Skeletal muscle cell (primary cell): ENCODE measurements around the gene GPR63.
"Not testable (repeated sequence)": the region's sequence is repeated elsewhere in the genome, so short reads cannot be mapped to it uniquely, and the experiment has no call there.

Experiments
- DNase-seq: peaks from one replicate; pipeline ENCODE4 v3.0.0-alpha.2; 2010; ENCODE audit warnings: low read depth
- H3K4me3 ChIP-seq: 2 replicates; pipeline ENCODE4 v1.5.1; 2011; ENCODE audit warnings: low read depth, mild to moderate bottlenecking, control low read depth, low read length, moderate library complexity

Gene GPR63

GRCh38 chr6:96837081-96837971, at the start of gene GPR63:
TSS of gene GPR63 (minus strand) at chr6:96837477. CDS start at chr6:96799731, 37,746 bp downstream.
- DNase-seq = peak; percentile 27
- peak within 1 kb of the TSS; percentile 85 for H3K4me3 ChIP-seq

- no peak for DNase-seq
- H3K4me3 ChIP-seq = no peak overlapping the region
Observed at GRCh38 chr6:96886519-96886918, 49.2 kb upstream of the GPR63 start.

DNA sequence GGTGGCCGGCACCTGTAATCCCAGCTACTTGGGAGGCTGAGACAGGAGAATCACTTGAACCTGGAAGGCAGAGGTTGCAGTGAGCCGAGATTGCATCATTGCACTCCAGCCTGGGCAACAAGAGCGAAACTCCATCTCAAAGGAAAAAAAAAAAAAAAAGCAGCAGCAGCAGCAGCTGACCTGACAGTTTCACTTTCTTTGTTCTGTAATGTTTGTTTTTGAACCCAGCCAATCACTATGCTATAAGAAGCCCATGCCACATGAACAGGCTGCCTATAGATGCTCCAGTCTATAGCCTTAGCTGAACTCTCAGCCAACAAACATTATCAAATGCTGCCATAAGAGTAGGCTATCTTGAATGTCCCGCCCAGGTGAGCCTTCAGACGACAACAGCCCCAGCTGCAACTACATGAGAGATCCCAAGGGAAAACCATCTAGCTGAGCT, 47.9 kb upstream of the GPR63 start:
- not testable (repeated sequence) for H3K4me3 ChIP-seq

GRCh38 chr6:96878143-96878542, 40.9 kb upstream of the GPR63 start:
- no peak overlapping the region for H3K4me3 ChIP-seq
- peak; percentile 10 for DNase-seq

More for the DNA sequence above, 47.9 kb upstream of the GPR63 start:
- not testable (repeated sequence) for DNase-seq

DNA sequence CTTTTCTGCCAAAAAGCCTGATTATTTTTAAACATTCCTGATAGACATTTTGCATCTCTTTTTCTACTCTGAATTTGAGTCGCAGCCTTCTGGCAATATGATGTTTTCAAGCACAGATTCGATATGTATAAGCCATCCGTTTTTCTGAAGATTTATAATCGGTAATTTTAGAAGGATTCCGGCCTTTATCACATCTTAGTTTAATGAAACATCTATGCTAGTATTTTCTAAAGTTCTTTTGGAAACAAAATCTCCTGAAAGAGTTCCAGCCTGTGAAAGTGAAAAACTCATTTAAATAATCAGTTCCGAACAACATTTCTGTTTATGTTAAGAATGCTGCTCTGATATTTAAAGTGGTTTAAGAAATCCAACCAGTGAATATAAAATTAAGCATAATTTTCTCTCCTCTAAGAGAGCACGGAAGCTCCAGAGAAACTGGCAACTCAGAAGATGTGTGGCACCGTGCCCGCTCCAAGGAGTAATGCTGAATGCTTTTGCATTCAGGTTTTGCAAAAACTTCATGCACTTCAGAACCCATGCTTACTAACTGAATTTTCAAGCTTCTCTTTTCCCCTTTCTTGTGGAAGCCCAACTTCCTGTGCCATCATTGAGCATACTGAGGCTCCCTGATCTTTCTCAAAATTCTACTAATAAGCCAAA, 39.7 kb upstream of the GPR63 start:
- no peak for DNase-seq
- H3K4me3 ChIP-seq = no peak overlapping the region

- H3K4me3 ChIP-seq = no peak overlapping the region
- DNase-seq = no peak
Observed at GRCh38 chr6:96872976-96873375, 35.7 kb upstream of the GPR63 start.

DNA sequence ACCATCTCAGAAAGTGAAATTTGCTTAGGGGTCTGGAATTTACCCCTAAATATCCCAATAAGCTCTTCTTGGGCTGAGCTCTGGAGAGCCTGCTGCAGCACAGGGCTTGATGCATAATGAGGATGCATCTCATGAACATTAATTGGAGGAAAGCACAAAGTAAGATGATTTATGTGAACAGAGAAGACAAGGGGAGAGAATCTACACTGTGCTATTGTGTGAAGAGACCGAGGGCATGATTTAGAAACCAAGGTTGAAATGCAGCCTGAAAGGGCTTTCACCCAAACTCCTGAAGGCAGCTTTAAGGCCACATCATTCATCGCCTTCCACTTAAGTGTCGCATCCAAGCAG, 27.8 kb upstream of the GPR63 start:
- no peak for DNase-seq
- no peak overlapping the region for H3K4me3 ChIP-seq

GRCh38 chr6:96864216-96865054, 27.2 kb upstream of the GPR63 start:
- no peak for DNase-seq
- no peak overlapping the region for H3K4me3 ChIP-seq

- no peak for DNase-seq
- no peak overlapping the region for H3K4me3 ChIP-seq
Observed at GRCh38 chr6:96862560-96862959, 25.3 kb upstream of the GPR63 start.

- H3K4me3 ChIP-seq = no peak overlapping the region
- no peak for DNase-seq
Observed at GRCh38 chr6:96861588-96861987, 24.3 kb upstream of the GPR63 start.

- H3K4me3 ChIP-seq = no peak overlapping the region
- DNase-seq = no peak
Observed at GRCh38 chr6:96856856-96857255, 19.6 kb upstream of the GPR63 start.

DNA sequence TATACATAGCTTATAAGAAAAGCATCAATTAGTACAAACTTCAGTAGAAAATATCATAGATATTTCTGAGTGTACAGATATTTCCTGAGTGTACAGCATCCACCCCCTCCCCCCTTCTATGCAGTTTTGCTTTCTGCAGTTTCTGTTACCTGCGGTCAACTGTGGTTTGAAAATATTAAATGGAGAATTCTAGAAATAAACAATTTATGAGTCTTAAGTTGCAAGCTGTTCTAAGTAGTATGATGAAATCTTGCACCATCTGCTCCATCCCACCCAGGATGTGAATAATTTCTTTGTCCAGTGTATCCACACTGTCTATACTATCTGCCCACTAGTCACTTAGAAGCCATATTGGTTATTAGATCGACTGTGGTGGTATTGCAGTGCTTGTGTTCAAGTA, 15.8 kb upstream of the GPR63 start:
- no peak for DNase-seq
- no peak overlapping the region for H3K4me3 ChIP-seq

- no peak for DNase-seq
- H3K4me3 ChIP-seq = no peak overlapping the region
Observed at GRCh38 chr6:96852605-96853004, 15.3 kb upstream of the GPR63 start.

DNA sequence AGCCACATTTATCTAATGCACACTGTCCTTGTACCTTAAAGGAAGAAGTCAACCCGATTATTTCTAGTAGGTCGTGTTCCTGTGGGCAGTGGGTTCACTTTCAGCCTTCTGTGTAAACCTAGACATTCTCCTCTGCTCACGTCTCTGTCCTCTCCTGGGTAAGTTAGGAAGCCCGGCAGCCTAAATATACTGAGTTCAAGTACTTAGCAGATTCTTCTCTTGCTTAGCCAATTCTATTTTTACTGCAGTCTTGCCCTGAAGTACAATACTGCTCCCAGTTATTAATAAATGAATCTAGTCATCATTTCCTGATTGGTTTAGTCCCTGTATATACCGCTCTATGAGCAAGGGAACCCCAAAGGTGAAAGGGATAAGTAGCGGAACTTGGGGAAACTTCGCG, 14.6 kb upstream of the GPR63 start:
- DNase-seq = no peak

GRCh38 chr6:96849615-96850014, 12.3 kb upstream of the GPR63 start:
- no peak overlapping the region for H3K4me3 ChIP-seq
- DNase-seq = no peak

More for the DNA sequence above, 14.6 kb upstream of the GPR63 start:
- H3K4me3 ChIP-seq = no peak overlapping the region

- no peak overlapping the region for H3K4me3 ChIP-seq
- no peak for DNase-seq
Observed at GRCh38 chr6:96844530-96844929, 7.3 kb upstream of the GPR63 start.

- DNase-seq = no peak
- no peak overlapping the region for H3K4me3 ChIP-seq
Observed at GRCh38 chr6:96841345-96841744, 4.1 kb upstream of the GPR63 start.

DNA sequence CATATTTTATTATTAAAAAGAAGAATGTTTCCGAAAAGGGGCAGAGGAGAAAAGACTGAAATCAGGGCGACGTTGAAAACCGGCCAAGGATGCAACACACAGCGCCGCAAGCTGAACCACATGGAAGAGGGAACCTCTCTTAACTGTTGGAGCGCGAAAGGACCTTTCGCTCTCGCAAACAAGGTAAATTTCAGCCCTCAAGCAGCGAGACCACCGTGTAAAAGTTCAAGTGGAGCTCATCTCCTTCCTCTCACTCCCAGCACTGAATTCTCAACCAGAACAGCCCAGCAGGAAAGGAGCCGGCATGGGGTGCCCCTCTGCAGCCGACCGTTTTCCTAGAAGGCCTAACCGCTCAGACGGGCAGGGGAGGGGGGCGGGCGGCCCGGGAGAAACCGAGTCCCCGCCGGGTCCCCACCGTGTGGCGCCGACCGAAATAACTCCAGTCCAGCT, 621 bp downstream of the GPR63 start:
- no peak for DNase-seq
- peak overlapping the region; percentile 85 for H3K4me3 ChIP-seq

- no peak overlapping the region for H3K4me3 ChIP-seq
- no peak for DNase-seq
Observed at GRCh38 chr6:96834070-96834469, 3.2 kb downstream of the GPR63 start.

DNA sequence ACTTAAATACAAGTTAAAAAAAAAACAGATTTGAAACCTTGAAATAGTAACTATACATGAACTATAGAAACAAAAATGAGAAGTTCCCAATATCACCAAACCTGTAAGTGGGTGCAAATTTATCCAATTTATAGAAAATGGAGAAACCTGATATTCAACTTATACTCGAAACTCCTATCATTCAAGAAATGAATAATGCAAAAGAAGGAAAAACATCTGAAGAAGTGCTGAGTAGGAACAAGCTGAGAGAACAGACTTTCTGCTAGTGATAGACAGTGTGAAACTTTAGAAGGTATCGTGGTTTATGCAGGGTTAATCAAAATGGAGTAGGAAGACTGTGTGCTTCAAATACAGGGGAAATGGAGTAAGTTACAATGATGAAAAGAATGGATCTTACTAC, 4.5 kb downstream of the GPR63 start:
- no peak overlapping the region for H3K4me3 ChIP-seq
- DNase-seq = no peak
